ENCODE data around the gene SCYL1. TPM values are rescaled to one million over a fixed set of nuclear protein-coding genes. Genes with fewer than 3 reads are reported as not detected.

Gene SCYL1
- total RNA-seq, 1 experiment from 2014 or later, result 70.9 TPM

DNA sequence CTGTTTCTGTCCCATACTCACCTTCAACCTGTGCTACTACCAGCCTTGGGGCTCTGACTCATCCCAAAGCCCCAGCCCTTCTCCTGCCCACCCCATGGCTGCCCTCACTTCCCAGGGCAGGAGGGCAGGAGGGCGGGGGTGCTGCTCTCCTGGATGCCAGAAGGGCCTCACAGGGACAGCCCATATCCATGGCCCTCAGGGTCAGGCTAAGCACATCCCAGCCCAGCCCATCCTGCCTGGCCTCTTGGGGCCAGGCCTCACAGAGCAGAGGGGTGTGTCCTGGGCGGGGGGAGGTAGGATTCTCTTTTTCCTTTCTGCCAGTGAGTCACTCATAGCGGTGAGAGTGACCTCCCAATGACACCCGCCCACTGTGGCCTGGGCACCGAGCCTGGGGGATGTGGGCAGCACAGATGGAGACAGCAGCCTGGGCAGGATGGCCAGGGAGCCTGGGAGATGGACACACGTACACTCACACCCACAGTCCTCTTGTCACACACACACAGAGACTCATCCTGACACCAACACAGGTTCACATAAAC, 30.9 kb downstream of the SCYL1 start:
- peak overlapping the region; percentile 45 for H3K4me3 Mint-ChIP-seq (ENCODE audit: unreplicated experiment)
- H3K27ac Mint-ChIP-seq (ENCODE audit: low read depth, unreplicated experiment), result no peak overlapping the region
- H3K27me3 Mint-ChIP-seq (ENCODE audit: insufficient read depth, unreplicated experiment), result no peaks in the 10 kb centered on the region
- DNase-seq (ENCODE audit: unreplicated experiment), result peak; percentile 95
- intact Hi-C loops (cut with micrococcal nuclease), result loop anchor here (2.0 kb wide), 1 partner anchor 15 kb away; no protein-coding TSS in a partner anchor
- H3K4me1 Mint-ChIP-seq (ENCODE audit: insufficient read depth, unreplicated experiment), result peaks cover 40% of the 10 kb centered on the region
- TF ChIP-seq, protein P1, sequence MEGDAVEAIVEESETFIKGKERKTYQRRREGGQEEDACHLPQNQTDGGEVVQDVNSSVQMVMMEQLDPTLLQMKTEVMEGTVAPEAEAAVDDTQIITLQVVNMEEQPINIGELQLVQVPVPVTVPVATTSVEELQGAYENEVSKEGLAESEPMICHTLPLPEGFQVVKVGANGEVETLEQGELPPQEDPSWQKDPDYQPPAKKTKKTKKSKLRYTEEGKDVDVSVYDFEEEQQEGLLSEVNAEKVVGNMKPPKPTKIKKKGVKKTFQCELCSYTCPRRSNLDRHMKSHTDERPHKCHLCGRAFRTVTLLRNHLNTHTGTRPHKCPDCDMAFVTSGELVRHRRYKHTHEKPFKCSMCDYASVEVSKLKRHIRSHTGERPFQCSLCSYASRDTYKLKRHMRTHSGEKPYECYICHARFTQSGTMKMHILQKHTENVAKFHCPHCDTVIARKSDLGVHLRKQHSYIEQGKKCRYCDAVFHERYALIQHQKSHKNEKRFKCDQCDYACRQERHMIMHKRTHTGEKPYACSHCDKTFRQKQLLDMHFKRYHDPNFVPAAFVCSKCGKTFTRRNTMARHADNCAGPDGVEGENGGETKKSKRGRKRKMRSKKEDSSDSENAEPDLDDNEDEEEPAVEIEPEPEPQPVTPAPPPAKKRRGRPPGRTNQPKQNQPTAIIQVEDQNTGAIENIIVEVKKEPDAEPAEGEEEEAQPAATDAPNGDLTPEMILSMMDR (IDR thresholded peaks at IDR 0.05; ENCODE audit: unreplicated experiment), result no peak
- no peaks in the 10 kb centered on the region for H3K9me3 Mint-ChIP-seq (ENCODE audit: unreplicated experiment)
- POLR2A ChIA-PET, result interaction anchor here (0.6 to 1.3 kb wide), 5 partner anchors 11 to 60 kb away, joined by 3 to 5 read pairs (median 3); partner anchors contain the start of genes EHBP1L1, FAM89B and PCNX3
- CTCF ChIA-PET, result interaction anchor here (0.6 to 1.5 kb wide), 7 partner anchors 11 to 174 kb away, joined by 3 to 7 read pairs (median 3); no protein-coding TSS in a partner anchor
- no peaks in the 10 kb centered on the region for H3K36me3 Mint-ChIP-seq (ENCODE audit: insufficient read depth, unreplicated experiment)
- no TSS peak for BruUV-seq (replicated peaks)

DNA sequence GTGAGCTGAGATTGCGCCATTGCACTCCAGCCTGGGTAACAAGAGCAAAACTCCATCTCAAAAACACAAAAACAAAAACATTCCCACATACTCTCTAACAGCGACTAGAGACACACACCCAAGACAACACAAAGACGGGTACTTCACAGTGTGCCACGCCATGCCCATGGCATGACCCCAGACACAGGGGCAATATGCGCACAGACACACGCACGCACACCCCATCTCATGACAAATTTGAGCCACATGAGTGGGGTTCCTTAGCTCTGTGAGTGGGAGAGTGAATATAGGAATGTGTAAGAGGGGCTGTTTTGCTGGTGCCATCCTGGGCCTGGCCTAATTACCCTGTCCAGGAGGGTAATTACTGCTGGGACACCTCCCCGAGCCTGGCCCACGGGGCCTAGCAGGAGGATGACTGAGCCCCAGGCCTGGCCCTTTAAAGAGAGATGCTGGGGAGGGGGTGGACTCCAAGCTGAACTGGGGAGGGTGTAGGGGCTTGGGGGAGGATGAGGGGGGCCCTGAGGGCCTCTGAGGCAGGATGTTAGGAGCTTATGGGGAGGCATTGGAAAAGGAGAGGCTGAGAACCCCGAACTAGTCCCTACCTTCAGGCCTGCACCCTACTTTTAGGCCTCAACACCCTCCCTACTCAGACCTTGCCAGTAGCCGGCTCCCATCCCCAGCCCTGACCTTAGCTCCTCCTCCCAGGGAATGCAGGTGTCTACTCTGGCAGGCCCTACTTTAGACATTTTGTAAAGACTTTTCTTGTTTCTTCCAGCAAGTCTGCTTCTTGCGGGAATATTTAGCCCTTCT, 31.8 kb downstream of the SCYL1 start:
- H3K27ac Mint-ChIP-seq (ENCODE audit: low read depth, unreplicated experiment), result no peak overlapping the region
- H3K4me3 Mint-ChIP-seq (ENCODE audit: unreplicated experiment), result peak overlapping the region; percentile 66
- TF ChIP-seq, protein P1 (IDR thresholded peaks at IDR 0.05; ENCODE audit: unreplicated experiment), result no peak
- H3K36me3 Mint-ChIP-seq (ENCODE audit: insufficient read depth, unreplicated experiment), result no peaks in the 10 kb centered on the region
- intact Hi-C loops (cut with micrococcal nuclease), result loop anchor here (2.0 kb wide), 1 partner anchor 16 kb away; no protein-coding TSS in a partner anchor
- no TSS peak for BruUV-seq (replicated peaks)
- H3K27me3 Mint-ChIP-seq (ENCODE audit: insufficient read depth, unreplicated experiment), result no peaks in the 10 kb centered on the region
- DNase-seq (ENCODE audit: unreplicated experiment), result peak; percentile 44
- H3K4me1 Mint-ChIP-seq (ENCODE audit: insufficient read depth, unreplicated experiment), result peaks cover 42% of the 10 kb centered on the region
- ChIA-PET CTCF (interaction anchor here (0.6 to 1.4 kb wide), 2 partner anchors 16 to 387 kb away, joined by 3 to 7 read pairs; no protein-coding TSS in a partner anchor), POLR2A (interaction anchor here (0.6 to 1.3 kb wide), 4 partner anchors 10 to 175 kb away, joined by 3 to 5 read pairs (median 4); partner anchors contain the start of genes FAM89B and PCNX3)
- no peaks in the 10 kb centered on the region for H3K9me3 Mint-ChIP-seq (ENCODE audit: unreplicated experiment)

DNA sequence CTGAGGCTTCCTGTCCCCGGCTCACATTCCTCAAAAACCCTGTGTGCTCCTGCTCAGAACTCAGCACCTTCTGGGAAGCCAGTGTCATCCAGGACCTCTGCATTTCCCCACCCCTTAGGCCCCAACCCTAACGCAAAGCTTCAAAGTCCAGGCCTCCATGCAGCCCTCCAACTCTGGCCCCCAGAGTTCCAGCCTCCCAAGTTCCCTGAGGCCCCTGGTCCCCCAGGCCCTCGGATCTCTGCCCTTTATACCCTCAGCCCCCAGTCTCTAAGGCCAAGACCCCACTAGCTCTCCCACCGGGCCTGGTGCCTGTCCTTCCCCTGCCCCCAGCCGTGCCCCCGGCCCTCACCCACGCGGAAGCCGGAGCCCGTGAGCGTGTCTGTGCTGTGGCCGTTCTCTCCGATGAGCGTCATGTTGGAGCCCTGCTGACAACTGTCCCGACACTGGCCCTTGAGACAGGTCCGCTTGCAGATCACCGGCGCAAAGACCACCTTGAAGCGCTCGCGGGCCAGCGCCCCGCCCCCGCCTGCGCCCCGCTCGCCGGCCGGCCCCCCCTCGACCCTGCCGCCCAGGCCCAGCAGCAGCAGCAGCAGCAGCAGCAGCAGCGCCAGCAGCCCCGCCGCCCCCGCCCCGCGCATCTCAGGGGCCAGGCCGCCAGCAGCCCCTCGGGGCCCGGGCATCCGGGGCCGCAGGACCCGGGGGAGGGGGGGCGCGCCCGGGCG, 32.6 kb downstream of the SCYL1 start:
- TF ChIP-seq, protein P1 (IDR thresholded peaks at IDR 0.05; ENCODE audit: unreplicated experiment), result no peak
- H3K4me1 Mint-ChIP-seq (ENCODE audit: insufficient read depth, unreplicated experiment), result peaks cover 47% of the 10 kb centered on the region
- no TSS peak for BruUV-seq (replicated peaks)
- POLR2A ChIA-PET, result interaction anchor here (0.6 to 1.3 kb wide), 4 partner anchors 9 to 175 kb away, joined by 3 to 5 read pairs (median 4); partner anchors contain the start of genes FAM89B and PCNX3
- no peaks in the 10 kb centered on the region for H3K9me3 Mint-ChIP-seq (ENCODE audit: unreplicated experiment)
- CTCF ChIA-PET, result interaction anchor here (0.7 to 1.4 kb wide), 2 partner anchors 16 to 53 kb away, joined by 3 to 7 read pairs; no protein-coding TSS in a partner anchor
- intact Hi-C loops (cut with micrococcal nuclease), result loop anchor here (2.0 kb wide), 1 partner anchor 17 kb away; no protein-coding TSS in a partner anchor
- no peaks in the 10 kb centered on the region for H3K36me3 Mint-ChIP-seq (ENCODE audit: insufficient read depth, unreplicated experiment)
- H3K27ac Mint-ChIP-seq (ENCODE audit: low read depth, unreplicated experiment), result no peak overlapping the region
- DNase-seq (ENCODE audit: unreplicated experiment), result no peak
- no peaks in the 10 kb centered on the region for H3K27me3 Mint-ChIP-seq (ENCODE audit: insufficient read depth, unreplicated experiment)
- peak overlapping the region; percentile 66 for H3K4me3 Mint-ChIP-seq (ENCODE audit: unreplicated experiment)

Data from MCF 10A (cell line).